OCI-LY1 (cell line): ENCODE data around the gene KLF7.

Source experiments
- H2AFZ ChIP-seq: fragments of 200-600 bp; sonication (generic), shearing (Covaris generic); 2 replicates; pipeline ENCODE4 v1.6.0; 2014; ENCODE audit warnings: antibody characterized with exemption, mild to moderate bottlenecking, low read length
- H3F3A ChIP-seq: fragments of 200-600 bp; sonication (generic), shearing (Covaris generic); 2 replicates; pipeline ENCODE4 v1.6.0; 2014; ENCODE audit warnings: mild to moderate bottlenecking, antibody characterized with exemption, low read length, moderate library complexity; ENCODE audit not compliant: insufficient read depth
- H3K27ac ChIP-seq: fragments of 200-600 bp; sonication (generic); 2 replicates; pipeline ENCODE4 v1.5.1; 2014; ENCODE audit warnings: low read length, mixed run types, mild to moderate bottlenecking, low read depth; ENCODE audit not compliant: poor library complexity, severe bottlenecking
- H3K27me3 ChIP-seq: fragments of 200-600 bp; sonication (generic); 2 replicates; pipeline ENCODE4 v1.6.0; 2014; ENCODE audit warnings: antibody characterized with exemption, mild to moderate bottlenecking, low read length, moderate library complexity; ENCODE audit not compliant: insufficient read depth
- H3K36me3 ChIP-seq: fragments of 200-600 bp; sonication (generic); 2 replicates; pipeline ENCODE4 v1.6.1; 2014; ENCODE audit warnings: mild to moderate bottlenecking, antibody characterized with exemption, low read length, moderate library complexity, mixed read lengths; ENCODE audit not compliant: insufficient read depth
- H3K4me1 ChIP-seq: fragments of 200-600 bp; sonication (generic); 2 replicates; pipeline ENCODE4 v1.5.1; 2014; ENCODE audit warnings: mild to moderate bottlenecking, low read length, moderate library complexity; ENCODE audit not compliant: insufficient read depth, severe bottlenecking
- H3K4me2 ChIP-seq: fragments of 200-600 bp; sonication (generic), shearing (Covaris generic); 2 replicates; pipeline ENCODE4 v1.6.1; 2014; ENCODE audit warnings: low read length
- H3K4me3 ChIP-seq: fragments of 200-600 bp; sonication (generic); 2 replicates; pipeline ENCODE4 v1.5.1; 2014; ENCODE audit warnings: low read length, low read depth, mild to moderate bottlenecking, mixed read lengths; ENCODE audit not compliant: poor library complexity, severe bottlenecking
- H3K79me2 ChIP-seq: fragments of 200-600 bp; shearing (Covaris generic); 2 replicates; pipeline ENCODE4 v1.6.1; 2016; ENCODE audit warnings: mixed run types, low read length, mixed read lengths; ENCODE audit not compliant: insufficient read depth
- H3K9ac ChIP-seq: fragments of 200-600 bp; sonication (generic), shearing (Covaris generic); 2 replicates; pipeline ENCODE4 v1.6.1; 2014; ENCODE audit warnings: mild to moderate bottlenecking, low read length, mixed read lengths
- H3K9me2 ChIP-seq: fragments of 200-600 bp; sonication (generic), shearing (Covaris generic); 2 replicates; pipeline ENCODE4 v1.6.1; 2014; ENCODE audit warnings: low read depth, mild to moderate bottlenecking, low read length, mixed read lengths
- H3K9me3 ChIP-seq: fragments of 200-600 bp; shearing (Covaris generic); 2 replicates; pipeline ENCODE4 v1.6.1; 2014; ENCODE audit warnings: low read length, mixed read lengths
- H4K20me1 ChIP-seq: fragments of 200-600 bp; sonication (generic), shearing (Covaris generic); 2 replicates; pipeline ENCODE4 v1.6.0; 2016; ENCODE audit warnings: mild to moderate bottlenecking, low read length; ENCODE audit not compliant: insufficient read depth
- CTCF ChIP-seq: fragments of 200-600 bp; sonication (generic), shearing (Covaris generic); IDR thresholded peaks from 2 replicates; pipeline ENCODE4 v1.5.1; 2017; ENCODE audit warnings: mild to moderate bottlenecking, antibody characterized with exemption, low read length, moderate library complexity, mixed read lengths
- EZH2 ChIP-seq: fragments of 200-600 bp; sonication (generic), shearing (Covaris generic); IDR thresholded peaks from 2 replicates; pipeline ENCODE4 v1.8.0; 2017; ENCODE audit warnings: borderline replicate concordance, mixed run types, mild to moderate bottlenecking, antibody characterized with exemption, low read length, moderate library complexity, mixed read lengths

Gene KLF7

GRCh38 chr2:207123335-207123744, 42.4 kb downstream of the KLF7 start:
- Histone ChIP-seq H3K9ac (no peak overlapping the region), H2AFZ (no peak overlapping the region), H3K4me3 (no peak overlapping the region), H3K9me2 (no peaks in the 10 kb centered on the region), H3K36me3 (no peaks in the 10 kb centered on the region), H4K20me1 (no peaks in the 10 kb centered on the region), H3K27me3 (no peaks in the 10 kb centered on the region), H3K4me2 (no peak overlapping the region), H3K79me2 (no peaks in the 10 kb centered on the region), H3K27ac (no peak overlapping the region), H3K4me1 (no peaks in the 10 kb centered on the region), H3K9me3 (no peaks in the 10 kb centered on the region), H3F3A (no peaks in the 10 kb centered on the region)
- no peak for TF ChIP-seq CTCF
- no peak for TF ChIP-seq EZH2

- no peak overlapping the region for H3K4me2 ChIP-seq
- no peak overlapping the region for H3K4me3 ChIP-seq
- no peak overlapping the region for H3K9ac ChIP-seq
- no peak overlapping the region for H2AFZ ChIP-seq
- no peaks in the 10 kb centered on the region for H3K9me2 ChIP-seq
- no peaks in the 10 kb centered on the region for H3K79me2 ChIP-seq
- H4K20me1 ChIP-seq = no peaks in the 10 kb centered on the region
- no peaks in the 10 kb centered on the region for H3K27me3 ChIP-seq
- no peaks in the 10 kb centered on the region for H3K4me1 ChIP-seq
- no peaks in the 10 kb centered on the region for H3K9me3 ChIP-seq
- no peaks in the 10 kb centered on the region for H3K36me3 ChIP-seq
- no peak for TF ChIP-seq CTCF
- no peak for TF ChIP-seq EZH2
- H3F3A ChIP-seq = no peaks in the 10 kb centered on the region
- no peak overlapping the region for H3K27ac ChIP-seq
Measured at GRCh38 chr2:207122651-207123334, 43.0 kb downstream of the KLF7 start.

- H4K20me1 ChIP-seq = no peaks in the 10 kb centered on the region
- no peaks in the 10 kb centered on the region for H3K79me2 ChIP-seq
- no peak overlapping the region for H3K27ac ChIP-seq
- H3K9me3 ChIP-seq = no peaks in the 10 kb centered on the region
- H3F3A ChIP-seq = no peaks in the 10 kb centered on the region
- no peaks in the 10 kb centered on the region for H3K4me1 ChIP-seq
- no peak overlapping the region for H3K9ac ChIP-seq
- TF ChIP-seq EZH2 (no peak), CTCF (no peak)
- H2AFZ ChIP-seq = no peak overlapping the region
- H3K27me3 ChIP-seq = no peaks in the 10 kb centered on the region
- no peak overlapping the region for H3K4me2 ChIP-seq
- H3K4me3 ChIP-seq = no peak overlapping the region
- no peaks in the 10 kb centered on the region for H3K36me3 ChIP-seq
- no peaks in the 10 kb centered on the region for H3K9me2 ChIP-seq
Measured at GRCh38 chr2:207121784-207122183, 44.0 kb downstream of the KLF7 start.
